Left lung (tissue), 10 donors: ENCODE results near the gene DHX15. TPM values are rescaled to one million over a fixed set of nuclear protein-coding genes. Genes with fewer than 3 reads are reported as not detected.

Source experiments
- ATAC-seq: fragments of 200-7000 bp; cut with Tn5 transposase; one replicate; pipeline ENCODE4 v1.9.1; 2020; ENCODE audit warnings: moderate library complexity
- DNase-seq, 4 donors: peaks; one replicate each; pipeline ENCODE4 v3.0.0-alpha.2; 2013 to 2020
- H3K27ac ChIP-seq, 2 donors: fragments of 200-600 bp; sonication (generic) in 1 of 2; one replicate each; pipeline versions ENCODE4 v1.5.0 to v1.8.0; 2020 to 2021
- H3K27me3 ChIP-seq, 2 donors: fragments of 200-600 bp; sonication (generic) in 1 of 2; one replicate each; pipeline versions ENCODE4 v1.5.0 to v1.8.0; 2020 to 2021
- H3K36me3 ChIP-seq, 2 donors: fragments of 200-600 bp; sonication (generic) in 1 of 2; one replicate each; pipeline versions ENCODE4 v1.5.0 to v1.8.0; 2020 to 2021
- H3K4me1 ChIP-seq, 2 donors: fragments of 200-600 bp; one replicate each; pipeline ENCODE4 v1.8.0; 2021
- H3K4me3 ChIP-seq, 2 donors: fragments of 200-600 bp; sonication (generic) in 1 of 2; one replicate each; pipeline versions ENCODE4 v1.5.0 to v1.8.0; 2020 to 2021; ENCODE audit warnings: mild to moderate bottlenecking in 1 of 2
- H3K9me3 ChIP-seq, 2 donors: fragments of 200-600 bp; sonication (generic) in 1 of 2; one replicate each; pipeline versions ENCODE4 v1.5.0 to v1.8.0; 2020 to 2021
- intact Hi-C, 2 donors: fragments of 100-400 bp; cut with DNase I; formaldehyde crosslinking; loops; one replicate each; pipeline versions ENCODE4 v1.11.2 to v1.14.2; 2022
- polyA plus RNA-seq, 6 donors: library from polyadenylated mRNA; unstranded; fragments of 120-200 nt; gene quantifications; one replicate each; pipeline ENCODE4 v1.2.1, GENCODE V29; 2013; ENCODE audit not compliant: insufficient read length in 6 of 6
- total RNA-seq, 2 donors: library from RNA; stranded (reverse); fragmentation: NEBNext Ultra II Directional; extraction: Animal tissue kit (Norgen Biotek cat#: 25700); gene quantifications; one replicate each; pipeline ENCODE4 v1.2.1, GENCODE V29; 2021
- TF ChIP-seq, protein P1 (sequence below), 2 donors: fragments of 200-600 bp; sonication (generic) in 1 of 2; IDR thresholded peaks; one replicate each; pipeline versions ENCODE4 v1.5.0 to v1.8.0; 2021; ENCODE audit warnings: antibody characterized with exemption in 2 of 2
- donor health status: DM: no; HTN: yes; CAD: no.
- donor health status: DM: no; HTN: no; CAD: no.

DHX15 gene
- total and polyA plus RNA-seq, 8 donors, result 89.8 to 257 (median 218) TPM

DNA sequence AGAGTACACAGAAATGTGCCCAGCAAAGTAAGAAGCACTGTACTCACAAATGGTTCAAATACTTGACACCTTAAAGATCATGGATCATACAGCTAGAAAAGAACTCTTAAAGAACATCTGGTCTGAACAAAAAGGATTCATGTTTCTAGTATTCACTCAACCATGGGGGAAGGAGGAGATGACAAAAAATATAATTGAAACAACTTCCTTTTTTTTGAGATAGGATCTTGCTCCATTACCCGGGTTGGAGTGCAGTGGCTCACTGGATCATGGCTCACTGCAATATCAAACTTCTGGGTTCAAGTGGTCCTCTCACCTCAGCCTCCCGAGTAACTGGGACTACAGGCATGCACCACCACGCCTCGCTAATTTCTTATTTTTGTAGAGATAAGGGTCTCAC, 6.0 kb downstream of the DHX15 start:
- H3K4me1 ChIP-seq, result peaks cover 10 to 71% of the 10 kb centered on the region in 2 donors
- TF ChIP-seq, protein P1, sequence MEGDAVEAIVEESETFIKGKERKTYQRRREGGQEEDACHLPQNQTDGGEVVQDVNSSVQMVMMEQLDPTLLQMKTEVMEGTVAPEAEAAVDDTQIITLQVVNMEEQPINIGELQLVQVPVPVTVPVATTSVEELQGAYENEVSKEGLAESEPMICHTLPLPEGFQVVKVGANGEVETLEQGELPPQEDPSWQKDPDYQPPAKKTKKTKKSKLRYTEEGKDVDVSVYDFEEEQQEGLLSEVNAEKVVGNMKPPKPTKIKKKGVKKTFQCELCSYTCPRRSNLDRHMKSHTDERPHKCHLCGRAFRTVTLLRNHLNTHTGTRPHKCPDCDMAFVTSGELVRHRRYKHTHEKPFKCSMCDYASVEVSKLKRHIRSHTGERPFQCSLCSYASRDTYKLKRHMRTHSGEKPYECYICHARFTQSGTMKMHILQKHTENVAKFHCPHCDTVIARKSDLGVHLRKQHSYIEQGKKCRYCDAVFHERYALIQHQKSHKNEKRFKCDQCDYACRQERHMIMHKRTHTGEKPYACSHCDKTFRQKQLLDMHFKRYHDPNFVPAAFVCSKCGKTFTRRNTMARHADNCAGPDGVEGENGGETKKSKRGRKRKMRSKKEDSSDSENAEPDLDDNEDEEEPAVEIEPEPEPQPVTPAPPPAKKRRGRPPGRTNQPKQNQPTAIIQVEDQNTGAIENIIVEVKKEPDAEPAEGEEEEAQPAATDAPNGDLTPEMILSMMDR (IDR thresholded peaks at IDR 0.05), result no peak
- DNase-seq, result no peak

DNA sequence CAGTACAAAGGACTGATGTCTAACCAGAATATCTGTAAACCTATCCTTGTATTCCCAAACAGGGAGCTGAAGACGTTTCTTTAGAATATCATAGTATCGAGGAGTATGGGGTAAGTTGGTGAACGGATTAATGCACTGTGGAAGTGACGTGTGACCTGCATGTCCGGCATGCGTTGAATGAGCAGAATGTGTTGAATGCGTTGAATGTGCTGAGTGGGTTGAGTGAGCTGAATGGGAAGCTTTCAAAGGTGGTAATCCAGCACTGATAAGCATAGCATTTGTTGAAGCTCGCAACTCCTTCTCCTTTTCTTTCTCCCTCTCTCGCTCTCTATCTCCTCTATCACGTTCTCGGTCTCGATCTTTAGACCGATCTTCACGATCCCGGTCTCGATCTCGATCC, 8.1 kb downstream of the DHX15 start:
- intact Hi-C loops, result no loop called here
- peaks cover 0 to 58% of the 10 kb centered on the region in 2 donors for H3K4me1 ChIP-seq
- peaks cover 0 to 57% of the 10 kb centered on the region in 2 donors for H3K36me3 ChIP-seq
- H3K27me3 ChIP-seq, result no peaks in the 10 kb centered on the region
- DNase-seq (no peak), ATAC-seq (no peak)
- TF ChIP-seq, protein P1 (IDR thresholded peaks at IDR 0.05), result no peak
- no peak overlapping the region for H3K4me3 ChIP-seq
- H3K9me3 ChIP-seq, result no peaks in the 10 kb centered on the region
- no peak overlapping the region for H3K27ac ChIP-seq

More for the DNA sequence above, 6.0 kb downstream of the DHX15 start:
- Histone ChIP-seq H3K36me3 (peaks cover 0 to 38% of the 10 kb centered on the region in 2 donors), H3K9me3 (no peaks in the 10 kb centered on the region), H3K4me3 (no peak overlapping the region), H3K27ac (no peak overlapping the region), H3K27me3 (no peaks in the 10 kb centered on the region)
- no peak for ATAC-seq
- intact Hi-C loops, result no loop called here

DNA sequence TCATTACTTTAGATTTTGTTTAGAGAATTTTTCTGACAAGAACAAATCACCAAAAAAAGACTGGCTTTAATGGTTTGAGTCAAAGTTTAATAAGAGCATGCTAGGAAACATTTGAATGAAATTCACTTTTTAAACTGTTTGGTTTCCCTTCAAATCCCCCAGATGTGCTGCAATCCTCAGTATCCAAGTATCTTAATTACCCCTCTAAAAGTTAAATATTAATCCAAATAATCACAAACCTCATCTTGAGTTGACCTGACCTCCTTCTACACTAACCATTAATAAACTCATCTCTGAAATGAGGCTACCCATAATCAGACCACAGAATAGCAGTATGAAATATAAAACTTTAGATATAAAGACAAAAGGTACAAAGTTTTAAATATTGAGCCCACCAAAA, 10.1 kb downstream of the DHX15 start:
- TF ChIP-seq, protein P1 (IDR thresholded peaks at IDR 0.05), result no peak
- no peak overlapping the region for H3K4me3 ChIP-seq
- H3K27me3 ChIP-seq, result no peaks in the 10 kb centered on the region
- H3K27ac ChIP-seq, result no peak overlapping the region
- DNase-seq, result no peak
- H3K9me3 ChIP-seq, result no peaks in the 10 kb centered on the region
- peaks cover 0 to 59% of the 10 kb centered on the region in 2 donors for H3K36me3 ChIP-seq
- intact Hi-C loops, result no loop called here
- no peak for ATAC-seq
- peaks cover 0 to 52% of the 10 kb centered on the region in 2 donors for H3K4me1 ChIP-seq

DNA sequence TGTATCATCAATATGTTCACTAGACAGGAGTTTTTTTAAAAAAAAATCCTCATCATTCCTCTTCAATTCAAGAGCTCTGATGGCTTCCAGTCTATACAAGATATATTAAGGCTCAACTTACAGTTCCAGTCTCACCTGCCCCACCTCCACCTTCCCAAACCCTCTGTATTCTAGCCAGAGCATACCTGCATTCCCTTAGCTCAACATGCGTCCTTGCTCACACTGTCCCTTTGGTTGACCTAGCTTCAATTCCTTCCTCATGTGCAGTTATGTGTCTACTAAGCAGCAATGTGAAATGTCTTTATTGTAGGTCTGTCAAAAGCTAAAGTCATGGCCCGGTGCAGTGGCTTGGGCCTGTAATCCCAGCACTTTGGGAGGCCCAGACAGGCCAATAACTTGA, 10.8 kb downstream of the DHX15 start:
- TF ChIP-seq, protein P1 (IDR thresholded peaks at IDR 0.05), result no peak
- ATAC-seq (no peak), DNase-seq (no peak)
- Histone ChIP-seq H3K27ac (no peak overlapping the region), H3K9me3 (no peaks in the 10 kb centered on the region), H3K27me3 (no peaks in the 10 kb centered on the region), H3K4me1 (peaks cover 0 to 52% of the 10 kb centered on the region in 2 donors), H3K4me3 (no peak overlapping the region), H3K36me3 (peaks cover 0 to 59% of the 10 kb centered on the region in 2 donors)
- intact Hi-C loops, result no loop called here

DNA sequence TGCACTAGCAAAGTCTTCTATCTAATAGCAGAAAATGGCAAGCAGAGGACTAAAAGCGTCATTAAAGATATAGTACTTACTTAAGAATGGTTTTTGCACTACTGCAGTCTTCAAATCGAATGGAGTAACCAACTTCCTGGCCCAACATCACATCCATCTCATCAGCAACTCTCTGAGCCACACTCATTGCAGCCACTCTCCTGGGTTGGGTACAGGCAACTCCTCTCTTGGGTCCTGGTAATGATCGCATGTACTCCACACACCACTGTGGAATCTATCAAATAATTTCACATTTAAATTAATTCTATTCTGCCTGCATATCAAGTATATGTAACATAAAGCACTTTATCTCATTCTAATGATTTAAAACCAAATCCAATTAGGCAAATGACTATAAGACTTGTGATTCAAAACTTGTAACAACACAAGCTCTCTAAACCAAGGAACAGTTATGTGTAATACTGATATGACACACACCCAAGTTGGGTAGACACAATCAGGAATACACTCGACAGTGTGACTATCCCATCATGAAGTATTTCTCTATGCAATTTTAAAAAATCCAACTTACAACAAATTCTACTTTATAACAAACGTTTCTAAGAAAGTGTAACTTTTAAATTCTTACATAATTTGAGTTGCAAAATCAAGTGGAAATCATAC, 13.6 kb downstream of the DHX15 start:
- intact Hi-C loops, result no loop called here
- Histone ChIP-seq H3K9me3 (no peaks in the 10 kb centered on the region), H3K27me3 (no peaks in the 10 kb centered on the region), H3K27ac (no peak overlapping the region), H3K36me3 (peaks cover 0 to 65% of the 10 kb centered on the region in 2 donors), H3K4me3 (no peak overlapping the region), H3K4me1 (peaks cover 0 to 51% of the 10 kb centered on the region in 2 donors)
- DNase-seq (no peak), ATAC-seq (no peak)
- TF ChIP-seq, protein P1 (IDR thresholded peaks at IDR 0.05), result no peak
